ENCODE results near the gene ZMYND8. TPM values are rescaled to one million over a fixed set of nuclear protein-coding genes. Genes with fewer than 3 reads are reported as not detected.

Gene ZMYND8
- polyA plus RNA-seq, 6 donors from 2014 or later: 2.7 to 22.7 (median 12.1) TPM

DNA sequence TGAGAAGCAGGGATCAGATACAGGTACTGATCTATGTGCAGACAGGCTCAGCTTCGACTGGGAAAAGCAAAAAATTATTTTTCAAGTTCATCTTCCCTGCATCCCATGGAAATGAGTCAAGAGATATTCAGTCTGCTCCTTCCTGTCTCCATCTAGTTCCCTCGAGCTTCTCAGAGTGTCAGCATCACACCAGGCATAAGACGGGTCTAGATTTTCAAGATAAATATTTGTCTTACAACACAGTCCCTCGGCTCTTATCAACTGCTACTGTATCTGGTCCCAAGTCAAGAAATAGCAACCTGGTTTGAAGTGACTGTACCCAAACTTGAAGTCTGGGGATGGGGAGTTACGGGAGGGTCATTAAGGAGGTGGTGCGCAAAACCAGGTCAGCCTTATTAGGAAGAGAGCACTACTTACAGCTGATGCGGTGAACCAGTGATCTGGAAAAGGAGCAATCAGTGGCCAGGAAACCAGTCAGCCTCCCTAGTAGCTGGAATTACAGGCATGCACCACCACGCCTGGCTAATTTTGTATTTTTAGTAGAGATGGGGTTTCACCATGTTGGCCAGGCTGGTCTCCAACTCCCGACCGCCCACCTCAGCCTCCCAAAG is 29.7 kb downstream of the ZMYND8 start:
- peak overlapping the region in 3 of 6 donors; percentile 5 to 78 (median 23) for H3K27ac Mint-ChIP-seq
- no peak for ATAC-seq (ENCODE audit: low read depth in 2 of 2)

DNA sequence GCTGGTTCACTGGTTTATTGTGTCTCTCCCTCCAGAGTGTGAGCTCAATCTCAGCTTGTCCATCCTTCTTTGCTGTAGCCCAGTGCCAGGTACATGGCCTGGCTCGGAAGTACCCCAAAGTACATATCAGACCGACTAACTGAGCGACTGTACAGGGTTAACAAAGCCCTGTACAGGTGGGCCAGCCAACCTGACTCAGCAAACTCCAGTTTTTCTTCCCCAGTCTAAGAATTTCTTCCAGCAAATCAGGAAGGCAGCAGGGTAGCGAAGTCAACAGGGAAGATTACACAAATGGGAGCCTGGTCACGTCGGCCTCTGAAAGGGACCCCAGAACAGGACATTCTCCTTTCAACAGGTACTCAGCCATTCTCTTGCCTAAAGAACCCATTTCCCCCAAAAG is 31.3 kb downstream of the ZMYND8 start:
- ATAC-seq (ENCODE audit: low read depth in 2 of 2): no peak
- no peaks in the 10 kb centered on the region for H3K27me3 Mint-ChIP-seq
- no peak overlapping the region for H3K4me3 Mint-ChIP-seq
- H3K27ac Mint-ChIP-seq: peak overlapping the region in 4 of 6 donors; percentile 9 to 84 (median 34)
- DNase-seq: no peak
- no peaks in the 10 kb centered on the region for H3K9me3 Mint-ChIP-seq
- peaks cover 0 to 9% of the 10 kb centered on the region in 2 donors for H3K36me3 Mint-ChIP-seq
- peaks cover 32 to 60% (median 48%) of the 10 kb centered on the region in 3 donors for H3K4me1 Mint-ChIP-seq

More for the DNA sequence above, 29.7 kb downstream of the ZMYND8 start:
- Mint-ChIP-seq H3K36me3 (peaks cover 13 to 17% of the 10 kb centered on the region in 2 donors), H3K27me3 (no peaks in the 10 kb centered on the region), H3K9me3 (no peaks in the 10 kb centered on the region), H3K4me1 (peaks cover 33 to 58% (median 49%) of the 10 kb centered on the region in 3 donors), H3K4me3 (no peak overlapping the region)
- DNase-seq: no peak

DNA sequence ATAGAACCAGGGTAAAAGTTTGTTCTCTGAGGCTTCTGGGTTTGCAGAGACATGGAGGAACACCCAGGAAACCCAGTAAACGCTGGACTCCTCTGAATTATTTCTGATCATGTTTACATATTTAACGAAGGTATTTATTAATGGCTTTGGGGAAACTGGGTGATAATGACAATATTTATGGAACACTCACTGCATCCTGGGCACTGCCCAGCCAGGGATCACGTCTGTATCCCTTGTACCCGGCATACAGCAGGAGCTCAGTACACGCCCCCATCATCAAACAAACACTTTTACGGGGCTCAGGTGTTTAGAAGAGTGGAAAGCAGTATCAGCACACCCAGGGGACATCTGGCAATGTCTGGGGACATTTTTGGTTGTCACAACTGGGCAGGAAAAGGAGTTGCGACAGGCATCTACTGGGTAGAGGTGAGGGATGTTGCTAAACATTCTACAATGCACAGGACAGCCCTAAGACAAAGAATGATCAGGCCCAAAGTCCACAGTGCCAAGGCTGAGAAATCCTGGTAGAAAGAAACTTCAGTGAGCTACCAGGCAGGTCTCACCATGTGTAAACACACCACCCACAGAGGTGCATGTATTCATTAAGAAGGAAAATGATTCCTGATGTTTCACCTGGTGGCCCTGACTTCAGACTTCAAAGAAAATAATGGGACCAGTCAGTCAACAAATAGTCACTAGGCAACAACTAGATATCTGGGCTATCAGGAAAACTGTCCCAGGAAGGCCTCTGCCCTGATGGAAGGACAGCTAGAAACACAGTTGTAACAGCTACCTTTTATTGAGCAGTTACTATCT is 35.3 kb downstream of the ZMYND8 start:
- Mint-ChIP-seq H3K4me1 (peaks cover 44 to 82% (median 74%) of the 10 kb centered on the region in 3 donors), H3K27ac (peak overlapping the region in 3 of 6 donors; percentile 44 to 84 (median 77)), H3K36me3 (no peaks in the 10 kb centered on the region), H3K27me3 (no peaks in the 10 kb centered on the region), H3K4me3 (peak overlapping the region in 1 of 8 donors; percentile 18), H3K9me3 (no peaks in the 10 kb centered on the region)
- DNase-seq (no peak), ATAC-seq (ENCODE audit: low read depth in 2 of 2) (no peak)

DNA sequence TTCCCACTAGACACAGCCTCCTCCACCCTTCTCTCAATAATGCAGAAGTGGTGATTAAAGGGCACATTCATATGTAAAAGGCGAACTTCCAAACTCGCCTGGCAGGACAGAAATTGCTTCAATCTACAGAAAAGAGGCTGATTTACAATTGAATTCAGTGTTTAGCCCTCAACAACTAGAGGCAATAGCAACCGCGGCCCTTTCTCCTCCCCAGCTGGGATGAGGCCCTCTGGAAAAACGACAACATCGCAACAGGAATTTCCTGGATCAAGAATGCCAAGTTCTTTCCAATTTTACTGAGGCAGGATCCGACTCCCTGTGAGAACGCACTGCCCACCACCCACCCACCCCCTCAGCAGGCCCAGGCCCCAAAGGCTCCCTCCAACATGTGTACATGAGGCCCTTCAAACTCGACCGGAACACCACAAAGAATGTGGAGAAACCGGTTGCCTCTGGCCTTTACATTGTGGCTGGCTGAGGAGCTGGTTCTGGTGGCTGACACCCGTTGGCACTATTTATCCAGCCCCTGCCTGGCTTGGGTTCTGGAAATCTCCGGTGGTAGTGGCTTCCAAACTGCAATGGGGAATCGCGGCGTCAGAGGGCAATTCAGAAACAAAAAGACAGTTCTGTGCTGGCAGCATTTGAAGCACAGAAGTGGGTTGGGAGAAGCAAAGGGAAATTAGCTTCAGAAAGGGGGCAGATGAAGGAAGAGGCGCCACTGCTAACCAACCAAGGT is 36.8 kb downstream of the ZMYND8 start:
- Mint-ChIP-seq H3K4me1 (peaks cover 51 to 87% (median 80%) of the 10 kb centered on the region in 3 donors), H3K4me3 (peak overlapping the region in 4 of 8 donors; percentile 13 to 76 (median 50)), H3K27me3 (no peaks in the 10 kb centered on the region), H3K36me3 (no peaks in the 10 kb centered on the region), H3K27ac (peak overlapping the region; percentile 67 to 95 (median 84)), H3K9me3 (no peaks in the 10 kb centered on the region)
- no peak for DNase-seq
- ATAC-seq (ENCODE audit: low read depth in 2 of 2): peak in 1 of 2 donors; percentile 28

DNA sequence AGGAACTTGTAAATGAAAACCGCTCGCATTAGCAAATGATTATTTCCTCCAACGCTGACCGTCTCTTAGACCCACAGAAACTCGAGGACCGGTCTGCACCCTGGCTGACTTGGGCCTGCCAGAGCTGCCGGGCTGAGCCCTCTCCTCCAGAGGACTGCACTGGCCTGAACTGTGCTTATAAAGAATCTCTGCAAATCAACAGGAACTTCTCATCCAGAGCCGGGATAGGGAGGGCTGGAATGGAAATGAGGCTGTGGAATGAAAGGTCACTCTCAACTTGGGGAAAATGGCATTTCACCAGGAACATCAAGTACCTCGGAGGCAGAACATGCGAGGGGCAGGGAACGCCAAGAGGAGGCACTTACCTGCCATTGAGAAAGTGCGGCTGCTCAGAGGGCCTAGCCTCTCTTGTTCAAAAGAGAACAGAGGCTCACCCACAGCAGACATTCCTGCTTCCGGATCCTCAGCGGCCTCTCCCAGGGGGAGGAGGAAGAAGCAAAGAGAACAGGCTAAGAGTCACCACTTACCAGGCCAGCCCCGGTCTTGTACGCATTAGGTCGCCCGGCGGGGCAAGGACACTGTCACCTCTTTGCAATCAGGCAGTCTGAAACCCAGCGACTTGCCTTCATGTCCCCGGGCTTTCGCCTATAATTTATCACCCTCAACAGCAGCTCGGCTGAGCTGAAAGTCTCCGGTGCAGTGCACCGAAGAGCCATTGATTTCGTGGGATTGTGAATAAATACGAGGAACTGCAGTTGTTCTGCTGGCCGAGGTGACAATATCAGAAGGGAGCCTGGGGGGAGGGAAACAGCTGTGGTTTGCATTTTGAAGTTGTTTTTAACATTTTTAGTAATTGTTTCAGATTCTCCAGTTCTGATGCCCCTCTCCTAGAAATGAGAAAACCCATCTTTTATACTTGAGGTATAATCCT is 37.6 kb downstream of the ZMYND8 start:
- Mint-ChIP-seq H3K9me3 (no peaks in the 10 kb centered on the region), H3K4me1 (peaks cover 51 to 92% (median 84%) of the 10 kb centered on the region in 3 donors), H3K36me3 (no peaks in the 10 kb centered on the region), H3K4me3 (peak overlapping the region in 7 of 8 donors; percentile 13 to 83 (median 57)), H3K27me3 (no peaks in the 10 kb centered on the region), H3K27ac (peak overlapping the region; percentile 77 to 95 (median 87))
- DNase-seq (no peak), ATAC-seq (ENCODE audit: low read depth in 2 of 2) (no peak)

DNA sequence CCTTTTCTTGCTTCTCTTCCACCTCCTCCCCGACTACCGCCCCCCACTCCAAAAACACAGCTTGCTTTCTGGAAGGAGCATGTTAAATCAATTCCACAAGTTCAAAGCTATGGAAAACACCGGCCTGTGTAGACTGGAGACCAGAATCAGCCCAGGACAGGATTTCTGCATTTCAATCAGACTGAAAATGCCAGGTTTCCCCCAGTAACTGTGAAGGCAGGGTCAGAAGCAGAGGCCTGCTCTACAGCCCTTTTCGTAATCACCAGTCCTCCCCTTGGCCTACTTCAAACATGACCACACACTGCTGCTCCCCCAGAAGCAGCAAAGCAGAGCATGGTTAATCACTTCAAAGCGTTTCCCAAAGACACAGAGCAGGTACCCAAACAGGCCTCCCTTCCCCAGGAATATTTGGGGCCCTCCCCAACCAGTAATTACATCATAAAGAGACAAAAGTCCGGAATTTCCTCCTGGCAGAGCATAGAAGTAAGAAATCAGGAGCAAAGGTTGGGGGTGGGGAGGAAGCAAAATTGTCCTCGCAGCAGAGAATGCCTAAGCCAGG is 38.4 kb downstream of the ZMYND8 start:
- Mint-ChIP-seq H3K4me1 (peaks cover 48 to 85% (median 79%) of the 10 kb centered on the region in 3 donors), H3K27ac (peak overlapping the region; percentile 77 to 95 (median 93)), H3K27me3 (no peaks in the 10 kb centered on the region), H3K36me3 (no peaks in the 10 kb centered on the region), H3K9me3 (no peaks in the 10 kb centered on the region), H3K4me3 (peak overlapping the region in 7 of 8 donors; percentile 24 to 83 (median 64))
- no peak for ATAC-seq (ENCODE audit: low read depth in 2 of 2)
- no peak for DNase-seq

DNA sequence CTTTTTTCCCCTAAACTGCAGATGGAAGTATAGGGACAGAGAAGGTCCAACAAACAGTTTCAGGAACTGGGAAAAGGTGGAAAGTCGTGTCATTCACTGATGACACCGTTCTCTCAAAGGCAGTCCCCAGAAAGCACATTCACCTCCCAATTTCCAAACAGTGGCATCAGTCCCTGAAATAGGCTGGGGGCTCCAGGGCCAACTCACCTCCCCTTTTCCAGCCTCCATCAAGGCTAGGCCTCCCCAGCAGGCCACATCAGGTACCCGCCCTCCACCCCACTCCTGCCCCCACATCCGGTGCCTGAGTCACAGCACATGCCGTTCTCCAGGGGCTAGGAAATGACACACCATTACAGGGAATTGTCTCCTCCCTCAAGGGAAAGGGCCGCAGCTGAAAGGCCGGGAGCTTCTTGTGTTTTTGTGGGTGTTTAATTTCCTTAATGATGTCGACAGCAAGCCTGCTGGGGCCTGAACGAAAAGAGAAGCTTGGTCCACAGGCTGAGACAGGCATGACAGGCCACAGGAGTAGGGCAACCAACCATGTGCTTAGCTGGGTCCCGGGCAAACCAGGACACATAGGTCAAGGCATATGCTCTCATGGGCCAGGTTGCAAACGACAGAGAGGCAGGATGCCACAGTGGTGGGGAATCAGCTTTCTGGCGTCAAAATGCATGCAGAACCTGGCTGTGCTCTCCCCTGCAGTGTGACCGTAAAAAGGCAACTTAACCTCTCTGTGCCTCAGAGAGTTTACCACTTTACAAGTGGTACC is 39.2 kb downstream of the ZMYND8 start:
- Mint-ChIP-seq H3K27me3 (no peaks in the 10 kb centered on the region), H3K27ac (peak overlapping the region; percentile 39 to 95 (median 88)), H3K4me1 (peaks cover 47 to 81% (median 81%) of the 10 kb centered on the region in 3 donors), H3K9me3 (no peaks in the 10 kb centered on the region), H3K36me3 (peaks cover 0 to 4% of the 10 kb centered on the region in 2 donors), H3K4me3 (peak overlapping the region in 7 of 8 donors; percentile 6 to 76 (median 24))
- peak; percentile 52 for ATAC-seq (ENCODE audit: low read depth in 2 of 2)
- no peak for DNase-seq

DNA sequence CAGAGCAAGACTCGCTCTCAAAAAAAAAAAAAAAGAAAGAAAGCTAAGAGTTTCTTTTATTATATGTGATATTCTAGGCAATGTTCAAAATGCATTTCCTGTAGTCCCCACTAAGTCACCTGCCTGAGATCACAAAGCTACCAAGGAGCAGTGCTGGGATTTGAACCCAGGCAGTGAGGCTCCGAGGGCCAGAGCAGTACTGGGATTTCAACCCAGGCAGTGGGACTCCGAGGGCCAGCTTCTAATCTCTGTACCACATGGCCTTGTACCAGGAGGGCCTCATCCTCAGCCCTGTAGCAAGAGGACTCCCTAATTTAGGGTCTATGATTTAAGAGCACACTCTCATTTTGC is 39.7 kb downstream of the ZMYND8 start:
- Mint-ChIP-seq H3K4me3 (peak overlapping the region in 3 of 8 donors; percentile 12 to 64 (median 39)), H3K9me3 (no peaks in the 10 kb centered on the region), H3K4me1 (peaks cover 47 to 83% (median 78%) of the 10 kb centered on the region in 3 donors), H3K27ac (peak overlapping the region in 5 of 6 donors; percentile 39 to 95 (median 83)), H3K27me3 (no peaks in the 10 kb centered on the region), H3K36me3 (peaks cover 0 to 4% of the 10 kb centered on the region in 2 donors)
- DNase-seq: no peak
- no peak for ATAC-seq (ENCODE audit: low read depth in 2 of 2)

DNA sequence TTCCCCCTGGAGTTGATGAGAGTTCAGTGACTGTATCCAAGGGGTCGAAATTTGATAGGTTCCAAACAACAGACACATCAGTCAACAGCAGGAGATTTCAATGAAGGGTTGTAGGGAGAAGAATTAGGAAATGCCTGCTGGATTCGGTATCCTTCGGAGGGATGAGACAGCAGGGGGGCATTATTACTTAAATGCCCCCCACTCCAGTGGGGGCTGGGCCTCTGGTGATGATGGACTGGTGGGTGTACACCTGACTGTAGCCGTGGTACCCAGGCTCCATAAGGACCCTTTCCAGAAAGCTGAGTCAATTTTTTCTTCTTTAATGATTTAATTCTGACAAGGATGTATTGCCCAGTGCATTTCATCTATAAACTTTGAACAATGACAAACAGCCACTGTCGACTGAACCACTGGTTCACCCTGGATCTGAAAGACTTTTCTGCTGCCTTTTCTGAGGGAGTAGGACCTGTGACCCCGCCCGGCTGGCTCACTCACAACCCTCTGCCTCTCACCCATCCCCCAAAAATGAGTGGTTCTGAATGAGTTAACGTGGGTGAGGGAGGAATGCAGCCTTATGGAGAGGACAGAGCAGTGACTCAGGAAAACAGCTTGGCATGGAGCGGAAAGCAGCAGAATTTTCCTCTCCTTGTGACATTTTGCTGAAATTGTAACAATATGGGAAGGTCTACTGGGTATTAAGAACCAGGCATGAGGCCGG is 41.0 kb downstream of the ZMYND8 start:
- Mint-ChIP-seq H3K4me1 (peaks cover 46 to 80% (median 74%) of the 10 kb centered on the region in 3 donors), H3K9me3 (no peaks in the 10 kb centered on the region), H3K27ac (peak overlapping the region in 5 of 6 donors; percentile 53 to 94 (median 86))

DNA sequence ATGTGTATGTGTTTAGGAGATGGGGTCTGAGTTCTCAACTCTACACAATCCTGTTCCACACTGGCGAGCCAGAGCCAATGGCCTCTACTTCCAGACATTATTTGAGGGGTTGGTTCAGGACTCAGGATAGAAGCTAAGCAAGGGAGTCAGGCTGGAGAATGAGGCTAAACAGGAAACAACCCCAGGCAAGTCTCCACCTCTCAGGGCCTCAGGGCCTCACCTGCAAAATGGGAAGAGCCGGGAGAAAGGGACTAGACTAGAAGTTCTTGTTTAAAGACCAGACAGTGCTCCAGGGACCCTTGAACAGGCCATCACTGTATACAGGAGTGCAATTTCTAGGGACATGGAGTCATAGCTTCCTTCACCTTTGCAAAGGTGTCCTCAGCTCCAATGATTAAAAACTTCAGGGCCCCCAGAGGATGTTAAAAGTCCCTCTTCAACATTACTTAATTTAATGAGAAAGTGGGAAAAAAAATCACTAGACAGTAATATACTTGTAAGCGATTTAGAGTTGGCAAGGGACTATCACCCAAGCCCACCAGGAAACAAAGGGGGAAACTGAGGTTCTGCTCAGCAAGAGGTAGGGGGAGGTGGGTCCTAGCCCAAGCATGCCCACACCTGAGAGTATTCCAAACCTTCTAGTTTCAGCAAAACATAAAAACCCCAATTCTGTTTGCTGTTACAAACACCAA is 41.7 kb downstream of the ZMYND8 start:
- DNase-seq: no peak

More for the DNA sequence above, 41.0 kb downstream of the ZMYND8 start:
- Mint-ChIP-seq H3K4me3 (peak overlapping the region in 1 of 8 donors; percentile 77), H3K27me3 (no peaks in the 10 kb centered on the region), H3K36me3 (peaks cover 4 to 6% of the 10 kb centered on the region in 2 donors)
- ATAC-seq (ENCODE audit: low read depth in 2 of 2): no peak
- no peak for DNase-seq

More for the DNA sequence above, 41.7 kb downstream of the ZMYND8 start:
- Mint-ChIP-seq H3K9me3 (no peaks in the 10 kb centered on the region), H3K4me1 (peaks cover 41 to 73% (median 67%) of the 10 kb centered on the region in 3 donors), H3K4me3 (no peak overlapping the region), H3K27me3 (no peaks in the 10 kb centered on the region), H3K27ac (peak overlapping the region in 4 of 6 donors; percentile 60 to 95 (median 84)), H3K36me3 (peaks cover 4 to 6% of the 10 kb centered on the region in 2 donors)
- no peak for ATAC-seq (ENCODE audit: low read depth in 2 of 2)

All from naive B cell (primary cell).